HG02970 (cell line): ENCODE measurements around the gene GRIN2D.
"Not testable (repeated sequence)": the region's sequence is repeated elsewhere in the genome, so short reads cannot be mapped to it uniquely, and the experiment has no call there.

Source experiments
- ATAC-seq: cut with Tn5 transposase; IDR thresholded peaks from one replicate; pipeline ENCODE4 v1.9.1; 2021; ENCODE audit warnings: mild to moderate bottlenecking, moderate library complexity, moderate number of reproducible peaks; ENCODE audit not compliant: unreplicated experiment, low FRiP score

GRIN2D gene

GRCh38 chr19:48370955-48371354 is 22.5 kb upstream of the GRIN2D start:
- ATAC-seq, result no peak

DNA sequence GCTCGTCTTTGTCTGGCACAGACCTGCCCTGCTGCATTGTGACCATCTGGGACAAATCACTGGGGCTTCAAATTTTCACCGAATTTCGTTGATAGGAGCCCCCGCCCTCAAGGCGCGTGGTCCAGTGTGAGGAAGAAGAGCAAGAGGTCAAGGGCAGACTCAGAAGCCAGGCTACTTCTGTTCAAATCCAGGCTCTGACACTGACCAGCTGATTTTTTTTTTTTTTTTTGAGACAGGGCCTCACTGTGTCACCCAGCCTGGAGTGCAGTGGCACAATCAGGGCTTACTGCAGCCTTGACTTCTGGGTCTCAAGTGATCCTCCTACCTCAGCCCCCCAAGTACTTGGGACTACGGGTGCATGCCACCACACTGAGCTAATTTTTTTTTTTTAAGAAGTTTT is 22.1 kb upstream of the GRIN2D start:
- no peak for ATAC-seq

DNA sequence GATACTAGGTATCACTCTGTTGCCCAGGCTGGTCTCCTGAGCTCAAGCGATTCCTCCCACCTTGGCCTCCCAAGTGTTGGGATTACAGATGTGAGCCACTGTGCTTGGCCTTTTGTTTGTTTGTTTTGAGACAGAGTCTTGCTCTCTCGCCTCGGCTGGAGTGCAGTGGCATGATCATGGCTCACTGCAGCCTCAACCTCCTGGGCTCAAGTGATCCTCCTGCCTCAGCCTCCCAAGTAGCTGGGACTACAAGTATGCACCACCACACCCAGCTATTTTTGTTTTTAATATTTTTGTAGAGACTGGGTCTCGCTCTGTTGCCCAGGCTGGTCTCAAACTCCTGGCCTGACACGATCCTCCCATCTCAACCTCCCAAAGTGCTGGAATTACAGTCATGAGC is 21.7 kb upstream of the GRIN2D start:
- ATAC-seq, result not testable (repeated sequence)

DNA sequence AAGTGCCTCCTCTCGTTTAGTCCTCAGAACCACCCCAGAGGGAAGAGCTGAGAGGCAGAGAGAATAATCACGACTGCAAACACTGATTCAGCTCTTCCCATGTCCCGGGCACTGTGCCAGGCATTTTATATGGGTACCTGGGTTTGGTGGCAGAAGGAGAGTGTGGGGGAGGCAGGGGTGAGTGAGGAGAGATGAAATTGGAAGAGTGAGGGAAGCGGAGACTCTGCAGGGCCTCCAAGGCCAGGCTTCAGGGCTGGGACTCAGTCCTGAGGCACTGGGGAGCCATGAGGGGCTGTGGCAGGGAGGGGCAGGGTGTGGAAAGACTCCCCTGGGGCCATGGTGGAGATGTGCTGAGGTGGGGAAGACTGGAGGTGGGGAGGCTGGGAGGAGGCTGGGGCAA is 20.6 kb upstream of the GRIN2D start:
- no peak for ATAC-seq

DNA sequence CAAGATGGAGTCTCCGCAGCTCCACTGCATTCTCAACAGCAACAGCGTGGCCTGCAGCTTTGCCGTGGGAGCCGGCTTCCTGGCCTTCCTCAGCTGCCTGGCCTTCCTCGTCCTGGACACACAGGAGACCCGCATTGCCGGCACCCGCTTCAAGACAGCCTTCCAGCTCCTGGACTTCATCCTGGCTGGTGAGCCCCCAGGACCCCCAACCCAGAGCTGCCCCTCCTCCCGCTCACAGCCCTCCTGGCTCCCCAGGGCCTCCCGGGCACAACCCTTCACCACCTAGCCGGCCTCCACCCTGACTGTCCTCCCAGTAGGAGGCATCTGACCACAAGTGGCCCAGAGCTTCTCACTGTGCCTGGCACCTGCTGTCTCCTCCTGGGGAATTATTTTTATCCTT is 19.9 kb upstream of the GRIN2D start:
- ATAC-seq, result no peak

DNA sequence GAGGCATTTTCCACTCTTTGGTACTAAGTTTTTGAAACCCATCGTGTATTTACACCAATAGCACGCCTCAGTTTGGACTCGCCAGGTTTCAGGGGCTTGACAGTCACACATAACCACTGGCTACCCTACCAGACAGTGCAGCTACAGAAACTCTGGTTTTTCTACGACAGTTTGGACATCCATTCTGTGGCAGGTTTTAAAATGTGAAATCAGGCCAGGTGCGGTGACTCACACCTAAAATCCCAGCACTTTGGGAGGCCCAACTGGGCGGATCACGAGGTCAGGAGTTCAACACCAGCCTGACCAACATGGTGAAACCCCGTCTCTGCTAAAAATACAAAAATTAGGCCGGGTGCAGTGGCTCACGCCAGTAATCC is 15.3 kb upstream of the GRIN2D start:
- ATAC-seq, result no peak

DNA sequence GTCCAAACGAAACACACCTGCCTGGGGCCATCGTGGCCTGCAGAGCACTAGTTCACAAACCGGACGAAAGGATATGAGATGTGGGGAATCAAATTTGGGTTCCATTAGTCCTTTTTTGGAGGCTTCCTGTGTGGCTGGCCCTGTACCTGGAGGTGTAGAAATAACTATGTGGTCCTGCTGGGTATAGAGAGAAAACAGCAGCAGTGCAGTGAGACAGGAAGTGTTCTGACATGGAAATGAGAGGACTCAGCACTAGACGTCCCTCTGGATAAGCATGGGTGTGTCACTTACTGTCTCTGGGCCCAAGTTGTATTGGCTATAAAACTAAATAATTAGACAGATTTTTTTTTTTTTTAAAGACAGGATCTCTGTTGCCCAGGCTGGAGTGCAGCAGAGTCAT is 14.4 kb upstream of the GRIN2D start:
- ATAC-seq, result no peak

DNA sequence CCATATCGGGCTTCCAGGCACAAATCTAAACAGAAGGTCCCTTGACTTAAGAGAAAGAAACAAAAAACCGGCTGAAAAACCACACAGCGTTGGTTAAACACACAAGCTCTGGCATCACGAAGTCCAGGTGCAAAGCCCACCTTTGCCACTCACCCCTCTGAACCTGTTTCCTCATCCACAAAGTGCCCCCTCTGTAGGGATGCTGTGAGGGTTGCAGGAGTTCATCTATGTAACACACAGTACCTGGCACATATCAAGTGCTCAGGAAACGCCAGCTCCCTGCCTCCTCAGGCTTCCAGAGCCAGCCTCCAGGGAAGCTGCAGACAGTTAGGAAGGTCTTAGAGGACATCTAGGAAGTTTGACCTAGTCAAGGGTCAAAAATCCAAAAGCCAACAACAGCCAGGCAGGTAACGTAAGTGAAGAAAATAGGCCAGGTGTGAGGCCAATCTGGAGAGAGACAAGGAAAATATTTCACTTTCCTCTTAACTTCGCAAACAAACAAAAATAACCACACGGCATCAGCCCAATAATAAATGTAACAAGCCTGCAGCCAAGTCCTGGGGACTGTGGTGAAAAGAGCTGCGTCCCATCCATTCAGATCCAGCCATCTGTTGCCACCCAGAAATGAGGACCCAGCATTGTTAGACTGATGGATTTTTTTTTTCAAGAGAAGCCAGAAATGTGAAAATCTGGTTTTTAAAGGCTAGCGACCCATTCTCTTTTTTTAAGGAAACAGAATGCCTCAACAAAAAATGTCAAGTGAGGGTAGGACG is 12.1 kb upstream of the GRIN2D start:
- no peak for ATAC-seq

GRCh38 chr19:48382286-48382685 is 11.2 kb upstream of the GRIN2D start:
- no peak for ATAC-seq

DNA sequence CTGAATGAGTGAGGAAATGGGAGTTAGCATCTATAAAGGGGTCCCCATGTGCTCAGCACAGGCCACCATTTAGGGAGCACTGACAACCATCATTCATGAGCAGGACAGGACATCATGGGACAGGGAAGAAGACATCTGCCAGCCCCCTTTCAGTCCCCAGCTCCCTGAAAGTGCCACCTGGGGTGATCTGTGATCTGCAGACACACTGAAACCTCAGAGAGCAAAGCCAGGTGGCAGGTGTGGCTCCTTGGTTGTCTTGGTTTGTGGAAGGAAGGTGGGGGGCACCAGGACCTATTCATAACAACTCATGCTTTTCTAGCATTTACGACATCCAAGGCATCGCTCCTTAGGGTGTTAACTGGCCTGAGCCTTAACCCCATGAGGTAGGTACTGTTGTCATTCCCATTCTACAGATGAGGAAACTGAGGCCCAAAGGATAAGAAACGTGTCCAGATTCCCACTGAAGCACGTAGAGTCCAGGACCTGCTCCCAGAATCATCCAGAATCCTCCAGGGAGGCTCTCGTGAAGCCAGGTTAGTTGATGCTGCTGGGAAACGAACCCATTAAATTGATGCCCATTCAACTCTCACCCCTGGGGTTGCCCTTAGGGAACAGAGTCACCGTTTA is 7.9 kb upstream of the GRIN2D start:
- no peak for ATAC-seq

- no peak for ATAC-seq
These were observed 6.5 kb upstream of the GRIN2D start for GRCh38 chr19:48386981-48387380.

GRCh38 chr19:48390188-48391099 is 3.0 kb upstream of the GRIN2D start:
- ATAC-seq, result no peak

GRCh38 chr19:48391100-48392005 is 2.1 kb upstream of the GRIN2D start, which contains the start of gene KDELR1:
Gene KDELR1 (minus strand): TSS chr19:48391551. CDS start chr19:48391358, 193 bp downstream.
- no peak for ATAC-seq

DNA sequence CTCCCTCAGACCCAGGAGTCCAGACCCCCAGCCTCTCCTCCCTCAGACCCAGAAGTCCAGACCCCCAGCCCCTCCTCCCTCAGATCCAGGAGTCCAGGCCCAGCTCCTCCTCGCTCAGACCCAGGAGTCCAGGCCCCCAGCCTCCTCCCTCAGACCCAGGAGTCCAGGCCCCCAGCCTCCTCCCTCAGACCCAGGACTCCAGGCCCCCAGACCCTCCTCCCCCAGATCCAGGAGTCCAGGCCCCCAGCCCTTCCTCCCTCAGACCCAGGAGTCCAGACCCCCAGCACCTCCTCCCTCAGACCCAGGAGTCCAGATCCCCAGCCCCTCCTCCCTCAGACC is 1.5 kb upstream of the GRIN2D start:
- ATAC-seq, result not testable (repeated sequence)

- no peak for ATAC-seq
These were observed 459 bp upstream of the GRIN2D start for GRCh38 chr19:48392860-48393558.

DNA sequence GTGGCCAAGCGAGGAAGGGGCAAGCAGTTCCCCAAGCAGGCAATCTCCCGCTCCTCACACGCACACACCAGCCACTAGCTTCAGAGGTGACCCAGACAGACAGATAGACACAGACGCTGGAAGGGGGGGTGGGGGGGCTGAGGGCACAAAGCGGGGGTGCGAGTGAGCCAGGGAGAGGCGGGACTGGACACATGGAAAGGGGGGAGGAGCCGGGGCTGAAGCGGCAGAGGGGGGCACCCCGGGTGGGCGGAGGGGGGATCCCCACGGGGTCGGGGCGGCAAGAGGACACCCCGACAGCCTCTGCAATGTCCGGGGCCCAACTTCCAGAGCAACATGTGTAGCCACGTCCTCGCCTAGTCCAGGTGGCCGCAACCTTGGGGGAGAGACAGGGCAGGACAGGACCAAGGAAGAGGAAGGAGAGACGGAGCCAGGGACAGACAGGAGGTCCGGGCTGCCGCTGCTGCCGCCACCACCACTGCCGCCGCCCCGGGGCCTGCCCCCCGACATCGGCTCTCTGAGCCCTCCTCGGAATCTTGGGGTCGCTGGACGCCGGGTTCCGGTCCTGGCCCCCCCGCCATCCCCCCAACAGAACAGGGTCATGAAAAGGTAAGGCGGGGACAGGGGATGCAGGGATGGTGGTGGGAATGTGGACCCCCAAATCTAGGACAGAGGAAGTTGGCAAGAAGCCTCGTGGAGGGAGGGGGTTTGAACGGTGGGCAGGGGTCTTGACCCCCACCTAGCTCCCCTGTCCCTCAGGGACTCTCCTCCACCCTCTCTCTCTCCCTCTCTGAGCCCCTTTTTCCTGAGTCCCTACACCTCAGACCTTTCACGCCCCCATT is 1.1 kb downstream of the GRIN2D start:
- ATAC-seq, result no peak

DNA sequence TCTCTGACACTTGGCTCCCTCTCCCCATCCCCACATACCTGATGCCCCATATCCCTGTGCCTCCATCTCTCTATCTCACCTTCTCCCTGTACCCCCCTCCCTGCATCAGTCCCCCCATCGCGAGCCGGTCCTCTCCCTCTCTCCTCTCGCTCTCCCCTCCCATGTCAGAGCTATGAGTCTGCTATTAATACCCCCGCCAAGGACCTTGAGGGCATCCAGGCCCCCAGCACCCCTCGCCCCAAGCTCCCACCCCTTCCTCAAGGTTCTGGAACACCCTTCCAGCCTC is 1.6 kb downstream of the GRIN2D start:
- ATAC-seq, result no peak

DNA sequence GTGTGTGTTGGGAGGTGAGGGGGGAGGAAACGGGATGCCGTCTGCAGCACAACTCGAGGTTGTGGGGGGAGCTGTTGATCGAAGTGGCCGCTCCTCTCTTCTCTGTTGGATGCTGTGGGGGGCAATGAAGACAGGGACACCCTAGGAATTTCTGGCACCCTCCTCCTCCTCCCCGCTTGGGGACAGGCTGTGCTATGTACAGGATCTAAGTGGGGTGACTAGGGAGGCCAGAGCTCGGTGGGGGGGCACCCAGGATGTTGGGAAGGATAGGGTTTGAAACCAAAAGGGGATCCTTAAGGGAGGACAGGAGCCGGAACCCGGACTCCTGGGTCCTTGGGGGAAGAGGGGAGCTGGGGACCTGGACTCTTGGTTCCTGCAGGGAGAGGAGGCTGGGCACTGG is 2.0 kb downstream of the GRIN2D start:
- no peak for ATAC-seq
